Measurements from ENCODE around the gene TRIP13. TPM values are rescaled to one million over a fixed set of nuclear protein-coding genes. Genes with fewer than 3 reads are reported as not detected.
A peak's percentile ranks its signal among the peaks of the same experiment; 100 is the strongest.

Gene TRIP13
- total RNA-seq, 2 donors from 2014 or later: 17.6 to 30.9 TPM

DNA sequence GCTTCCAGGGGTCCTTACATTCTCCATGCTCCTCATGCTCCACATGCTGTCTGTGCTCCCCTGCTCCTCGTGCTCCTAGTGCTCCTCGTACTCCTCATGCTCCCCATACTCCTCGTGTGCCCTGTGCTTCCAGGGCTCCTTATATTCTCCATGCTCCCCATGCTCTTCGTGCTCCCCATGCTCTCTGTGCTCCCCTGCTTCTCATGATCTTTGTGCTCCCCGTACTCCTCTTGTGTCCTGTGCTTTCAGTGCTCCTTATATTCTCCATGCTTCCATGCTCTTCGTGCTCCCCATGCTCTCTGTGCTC is 51.9 kb downstream of the TRIP13 start:
- DNase-seq (ENCODE audit: low spot score) (no peak), ATAC-seq (no peak)
- no peak overlapping the region for H3K4me3 Mint-ChIP-seq
- H3K4me1 Mint-ChIP-seq (ENCODE audit: low read depth in 2 of 2): no peaks in the 10 kb centered on the region
- H3K9me3 Mint-ChIP-seq: no peaks in the 10 kb centered on the region
- H3K36me3 Mint-ChIP-seq: no peaks in the 10 kb centered on the region
- H3K27ac Mint-ChIP-seq: no peak overlapping the region
- H3K27me3 Mint-ChIP-seq: peaks cover 32 to 41% of the 10 kb centered on the region in 2 donors

DNA sequence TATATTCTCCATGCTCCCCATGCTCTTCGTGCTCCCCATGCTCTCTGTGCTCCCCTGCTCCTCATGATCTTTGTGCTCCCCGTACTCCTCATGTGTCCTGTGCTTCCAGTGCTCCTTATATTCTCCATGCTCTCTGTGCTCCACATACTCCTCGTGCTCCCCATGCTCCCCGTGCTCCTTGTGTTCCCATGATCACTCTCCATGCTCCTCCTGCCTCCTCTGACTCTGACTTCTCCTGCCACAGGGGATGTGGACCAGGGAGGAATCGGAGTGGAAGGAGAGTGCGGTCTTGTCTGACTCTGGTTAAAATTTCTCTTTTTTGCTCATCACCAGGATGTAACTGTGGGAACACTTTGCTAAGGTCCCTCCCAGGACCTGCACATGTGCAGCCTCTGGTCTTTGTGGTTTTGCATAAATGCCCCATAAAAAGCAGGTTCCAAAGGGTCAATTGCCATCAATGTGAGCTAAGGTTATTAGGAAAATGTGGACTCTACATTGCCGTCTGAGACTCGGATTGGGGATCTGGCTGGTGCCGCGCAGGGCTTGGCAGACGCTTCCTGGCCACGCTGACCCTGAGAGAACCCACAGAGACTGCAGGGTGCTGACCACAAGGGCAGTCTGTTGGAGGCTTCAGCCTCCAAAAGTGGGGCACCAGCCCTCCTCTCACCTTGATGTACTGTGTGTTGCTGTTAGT is 52.5 kb downstream of the TRIP13 start:
- no peaks in the 10 kb centered on the region for H3K36me3 Mint-ChIP-seq
- no peak overlapping the region for H3K27ac Mint-ChIP-seq
- no peaks in the 10 kb centered on the region for H3K4me1 Mint-ChIP-seq (ENCODE audit: low read depth in 2 of 2)
- DNase-seq (ENCODE audit: low spot score) (no peak), ATAC-seq (peak in 1 of 2 donors; percentile 6)
- H3K4me3 Mint-ChIP-seq: no peak overlapping the region
- peaks cover 32 to 45% of the 10 kb centered on the region in 2 donors for H3K27me3 Mint-ChIP-seq
- H3K9me3 Mint-ChIP-seq: no peaks in the 10 kb centered on the region

DNA sequence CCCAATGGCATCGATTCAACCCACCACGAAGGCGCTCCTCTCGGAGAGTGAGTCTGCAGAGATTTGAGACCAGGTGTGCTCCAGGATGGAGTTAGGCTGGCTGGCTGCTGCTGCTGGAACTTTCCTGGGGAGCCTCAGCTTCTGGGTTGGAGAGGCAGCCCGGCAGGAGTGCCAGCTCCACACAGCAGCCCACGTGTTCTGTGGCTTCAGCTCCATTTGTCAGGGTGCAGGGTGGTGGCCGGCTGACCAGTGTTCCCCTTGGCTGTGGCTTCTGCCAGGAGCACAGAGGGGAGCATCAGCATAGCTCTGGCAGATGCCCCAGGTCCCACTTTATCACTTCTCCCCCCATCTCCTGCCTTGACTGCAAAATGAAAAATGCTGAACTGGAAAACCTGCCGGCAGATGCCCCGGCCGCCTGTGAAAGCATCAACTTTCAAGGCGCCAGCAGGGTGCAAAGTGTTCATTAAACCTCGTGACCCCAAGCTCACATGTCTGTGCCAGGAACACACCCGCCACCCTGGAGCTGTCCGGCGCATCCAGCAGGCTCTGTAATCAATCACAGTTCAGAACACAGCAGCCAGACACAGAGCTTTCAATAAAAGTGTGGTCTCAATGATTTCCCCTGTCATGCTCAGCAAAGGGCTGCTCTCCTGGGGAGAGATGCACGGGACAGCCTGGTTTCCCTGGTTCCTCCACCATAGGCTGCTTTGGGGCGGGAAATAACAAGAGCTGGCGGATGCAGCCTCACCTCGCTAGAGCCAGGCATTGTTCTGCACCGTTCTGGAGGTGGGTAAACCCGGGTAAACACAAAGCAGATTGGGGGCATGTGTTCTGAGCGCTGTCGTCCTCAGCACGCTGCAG is 53.2 kb downstream of the TRIP13 start:
- Mint-ChIP-seq H3K9me3 (no peaks in the 10 kb centered on the region), H3K4me3 (no peak overlapping the region), H3K27me3 (peaks cover 36 to 50% of the 10 kb centered on the region in 2 donors), H3K27ac (no peak overlapping the region), H3K4me1 (ENCODE audit: low read depth in 2 of 2) (no peaks in the 10 kb centered on the region), H3K36me3 (no peaks in the 10 kb centered on the region)
- peak in 1 of 2 donors; percentile 40 for ATAC-seq
- DNase-seq (ENCODE audit: low spot score): no peak

DNA sequence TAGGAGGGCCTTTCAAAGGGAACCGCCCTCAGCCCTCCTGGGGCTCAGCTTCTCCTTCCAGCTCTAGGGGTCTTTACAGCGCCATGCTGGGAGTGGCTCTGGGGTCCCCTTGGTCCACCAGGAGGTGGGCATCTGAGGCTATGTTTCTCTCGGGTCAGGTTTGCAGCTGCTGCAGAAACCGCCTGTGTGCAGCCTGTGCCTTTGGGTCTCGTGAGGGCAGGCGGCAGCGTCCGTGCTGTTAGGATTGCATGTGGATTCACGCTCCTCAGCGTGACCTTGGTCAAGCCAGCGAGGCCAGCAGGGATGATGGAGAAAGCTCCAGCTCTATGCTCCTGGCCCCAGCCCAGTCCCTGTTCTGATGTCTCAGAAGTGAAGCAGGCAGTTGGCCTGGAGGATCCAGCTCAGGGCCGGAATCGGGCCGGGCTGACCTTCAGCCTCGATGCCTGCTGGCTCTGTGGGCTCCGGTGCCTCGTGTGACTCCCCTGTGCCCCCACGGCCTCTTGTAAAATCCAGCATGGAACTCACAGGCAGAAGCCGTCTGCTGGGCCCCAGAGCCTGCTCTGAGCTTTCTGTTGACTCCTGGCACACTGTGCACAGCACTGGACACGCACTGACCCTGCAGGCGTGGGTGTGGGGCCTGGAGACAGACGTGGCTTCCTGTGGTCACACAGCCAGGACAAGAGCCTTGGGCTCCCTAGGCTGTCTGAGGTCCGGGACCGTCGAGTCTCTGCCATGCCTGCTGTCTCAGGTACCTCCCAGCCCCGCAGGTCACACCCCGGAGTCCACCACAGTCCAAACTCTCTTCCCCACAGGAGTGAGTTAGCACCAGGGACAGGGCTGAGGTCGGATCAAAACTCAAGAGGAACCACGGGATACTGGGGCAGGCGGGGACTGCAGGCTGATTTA is 54.3 kb downstream of the TRIP13 start:
- no peaks in the 10 kb centered on the region for H3K4me1 Mint-ChIP-seq (ENCODE audit: low read depth in 2 of 2)
- H3K9me3 Mint-ChIP-seq: no peaks in the 10 kb centered on the region
- no peak overlapping the region for H3K4me3 Mint-ChIP-seq
- ATAC-seq (no peak), DNase-seq (ENCODE audit: low spot score) (no peak)
- H3K27ac Mint-ChIP-seq: no peak overlapping the region
- no peaks in the 10 kb centered on the region for H3K36me3 Mint-ChIP-seq
- H3K27me3 Mint-ChIP-seq: peaks cover 30 to 44% of the 10 kb centered on the region in 2 donors

DNA sequence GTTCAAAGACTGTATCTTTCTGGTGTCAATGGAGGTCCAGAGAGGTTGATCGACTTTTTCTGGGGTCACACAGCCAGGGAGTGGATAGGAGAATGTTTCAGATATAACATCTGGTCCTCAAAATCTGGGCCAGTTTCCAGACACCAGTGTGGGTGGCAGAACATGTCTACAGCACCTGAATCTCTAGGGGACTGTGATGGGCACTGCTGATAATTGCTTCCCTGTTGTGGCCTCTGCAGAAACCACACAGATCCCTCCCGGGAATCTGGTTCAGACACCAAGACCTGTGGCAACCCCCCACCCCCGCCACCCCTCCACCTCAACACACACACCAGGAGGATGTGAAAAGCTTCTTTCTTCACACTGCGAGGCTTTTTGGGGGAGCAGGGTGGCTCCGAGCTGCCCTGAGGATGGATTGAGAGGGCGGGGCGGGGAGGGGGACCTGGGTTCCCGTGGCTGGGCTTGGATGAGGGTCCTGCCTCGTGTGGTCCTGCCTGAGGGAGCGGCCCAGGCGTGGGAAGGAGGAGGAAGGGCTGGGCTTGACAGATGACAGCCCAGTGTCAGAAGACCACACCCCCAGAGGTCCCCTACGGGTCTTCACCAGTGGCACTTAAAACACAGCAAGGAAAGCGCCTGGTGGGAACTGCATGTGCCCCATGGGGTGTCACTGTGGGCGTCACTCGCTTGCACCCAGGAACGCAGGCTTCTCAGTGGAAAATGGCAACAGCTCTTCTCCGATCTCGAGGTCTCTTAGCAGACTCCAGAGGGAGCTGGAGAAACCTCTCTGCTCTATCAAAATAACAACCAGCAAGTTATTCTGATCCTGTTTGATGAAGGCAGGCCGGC is 55.2 kb downstream of the TRIP13 start:
- no peak overlapping the region for H3K27ac Mint-ChIP-seq
- H3K4me3 Mint-ChIP-seq: no peak overlapping the region
- DNase-seq (ENCODE audit: low spot score) (no peak), ATAC-seq (no peak)
- H3K9me3 Mint-ChIP-seq: no peaks in the 10 kb centered on the region
- no peaks in the 10 kb centered on the region for H3K36me3 Mint-ChIP-seq
- peaks cover 26 to 36% of the 10 kb centered on the region in 2 donors for H3K27me3 Mint-ChIP-seq
- H3K4me1 Mint-ChIP-seq (ENCODE audit: low read depth in 2 of 2): no peaks in the 10 kb centered on the region

DNA sequence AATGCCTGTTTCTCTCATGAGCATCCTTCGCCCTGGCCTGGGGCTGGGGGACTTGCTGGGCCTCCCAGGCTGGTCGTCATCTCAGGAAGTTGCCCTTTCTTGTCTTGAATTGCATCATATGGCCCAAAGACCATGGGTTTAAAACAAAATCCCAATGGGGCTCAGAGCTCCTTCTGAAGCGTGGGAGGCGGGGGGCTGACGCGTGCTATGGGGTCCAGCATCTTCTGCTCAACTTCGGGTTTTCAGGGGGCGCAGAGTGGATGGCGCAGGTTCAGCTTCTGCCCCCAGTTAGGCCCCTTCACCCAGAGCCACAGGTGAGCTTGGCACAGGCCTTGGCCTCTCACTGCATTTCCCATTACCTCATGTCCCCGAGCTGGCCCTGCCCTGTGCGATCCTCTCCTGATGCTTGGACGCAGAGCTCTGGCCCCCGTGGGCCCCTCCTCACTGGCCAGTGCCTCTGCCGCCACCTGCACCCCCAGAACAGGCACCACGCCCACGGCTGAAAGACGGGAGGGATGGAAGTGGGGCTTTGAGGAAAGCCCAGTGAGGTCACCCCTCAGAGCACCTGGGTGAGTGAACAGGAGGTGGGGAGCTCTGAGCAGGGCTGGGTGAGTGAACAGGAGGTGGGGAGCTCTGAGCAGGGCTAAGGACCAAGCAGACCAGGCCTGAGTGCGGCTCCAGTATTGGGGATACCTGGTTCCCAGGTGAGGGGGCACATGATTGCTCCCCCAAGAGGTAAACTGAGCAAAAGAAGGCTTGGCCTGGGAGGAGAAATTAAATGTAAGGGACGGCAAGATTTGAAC is 56.0 kb downstream of the TRIP13 start:
- H3K4me1 Mint-ChIP-seq (ENCODE audit: low read depth in 2 of 2): no peaks in the 10 kb centered on the region
- H3K27me3 Mint-ChIP-seq: peaks cover 26 to 33% of the 10 kb centered on the region in 2 donors
- DNase-seq (ENCODE audit: low spot score) (no peak), ATAC-seq (no peak)
- H3K36me3 Mint-ChIP-seq: no peaks in the 10 kb centered on the region
- H3K9me3 Mint-ChIP-seq: no peaks in the 10 kb centered on the region
- no peak overlapping the region for H3K4me3 Mint-ChIP-seq
- H3K27ac Mint-ChIP-seq: no peak overlapping the region

DNA sequence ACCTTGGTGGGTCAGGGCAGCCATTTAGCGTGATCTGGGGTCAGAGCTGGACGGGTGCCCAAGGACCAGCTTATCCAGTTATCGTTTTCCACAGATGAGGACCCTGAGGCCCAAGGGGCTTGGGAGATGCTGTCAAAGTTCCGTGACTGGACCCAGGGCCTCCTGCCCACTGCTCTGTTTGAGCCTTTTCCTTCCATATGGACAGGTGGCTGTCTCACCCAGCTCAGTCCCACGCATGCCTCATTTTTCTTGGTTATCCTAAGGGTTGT is 56.5 kb downstream of the TRIP13 start:
- DNase-seq (ENCODE audit: low spot score) (no peak), ATAC-seq (no peak)
- no peak overlapping the region for H3K27ac Mint-ChIP-seq
- H3K27me3 Mint-ChIP-seq: peaks cover 27 to 32% of the 10 kb centered on the region in 2 donors
- H3K36me3 Mint-ChIP-seq: no peaks in the 10 kb centered on the region
- H3K4me1 Mint-ChIP-seq (ENCODE audit: low read depth in 2 of 2): no peaks in the 10 kb centered on the region
- H3K4me3 Mint-ChIP-seq: no peak overlapping the region
- H3K9me3 Mint-ChIP-seq: no peaks in the 10 kb centered on the region

DNA sequence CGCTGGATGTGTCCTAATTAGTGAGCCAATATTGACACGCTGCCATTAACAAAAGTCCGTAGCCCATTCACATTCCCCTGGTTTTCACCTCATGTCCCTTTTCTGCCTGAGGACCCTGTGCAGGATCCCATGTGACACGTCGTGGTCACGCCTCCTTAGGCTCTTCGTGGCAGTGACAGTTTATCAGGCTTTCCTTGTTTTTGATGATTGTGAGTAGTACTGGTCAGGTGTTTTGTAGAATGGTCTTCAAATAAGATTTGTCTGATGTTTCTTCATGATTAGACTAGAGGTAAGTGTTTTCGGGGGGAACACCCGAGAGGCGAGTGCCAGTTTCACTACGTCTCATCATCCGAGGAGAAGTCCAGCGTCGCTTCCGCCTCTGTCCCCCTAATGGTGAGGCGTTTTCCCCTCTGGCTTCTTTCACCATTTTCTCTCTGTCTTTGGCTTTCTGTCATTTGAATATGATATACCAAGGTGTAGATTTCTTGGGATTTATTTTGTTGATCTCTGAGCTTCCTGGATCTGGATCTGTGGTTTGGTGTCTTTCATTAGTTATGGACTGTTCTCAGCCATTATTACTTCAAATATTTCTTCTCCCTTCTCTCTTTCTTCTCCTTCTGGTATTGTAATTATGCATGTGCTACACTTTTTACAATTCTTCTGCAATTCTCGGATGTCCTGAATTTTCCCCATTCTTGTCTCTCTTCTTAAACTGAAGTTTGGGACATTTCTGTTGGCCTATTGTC is 57.3 kb downstream of the TRIP13 start:
- H3K27me3 Mint-ChIP-seq: peaks cover 19 to 27% of the 10 kb centered on the region in 2 donors
- ATAC-seq (no peak), DNase-seq (ENCODE audit: low spot score) (no peak)
- H3K4me3 Mint-ChIP-seq: no peak overlapping the region
- H3K27ac Mint-ChIP-seq: no peak overlapping the region
- H3K36me3 Mint-ChIP-seq: no peaks in the 10 kb centered on the region
- no peaks in the 10 kb centered on the region for H3K9me3 Mint-ChIP-seq
- H3K4me1 Mint-ChIP-seq (ENCODE audit: low read depth in 2 of 2): peaks cover 0 to under 1% of the 10 kb centered on the region in 2 donors

DNA sequence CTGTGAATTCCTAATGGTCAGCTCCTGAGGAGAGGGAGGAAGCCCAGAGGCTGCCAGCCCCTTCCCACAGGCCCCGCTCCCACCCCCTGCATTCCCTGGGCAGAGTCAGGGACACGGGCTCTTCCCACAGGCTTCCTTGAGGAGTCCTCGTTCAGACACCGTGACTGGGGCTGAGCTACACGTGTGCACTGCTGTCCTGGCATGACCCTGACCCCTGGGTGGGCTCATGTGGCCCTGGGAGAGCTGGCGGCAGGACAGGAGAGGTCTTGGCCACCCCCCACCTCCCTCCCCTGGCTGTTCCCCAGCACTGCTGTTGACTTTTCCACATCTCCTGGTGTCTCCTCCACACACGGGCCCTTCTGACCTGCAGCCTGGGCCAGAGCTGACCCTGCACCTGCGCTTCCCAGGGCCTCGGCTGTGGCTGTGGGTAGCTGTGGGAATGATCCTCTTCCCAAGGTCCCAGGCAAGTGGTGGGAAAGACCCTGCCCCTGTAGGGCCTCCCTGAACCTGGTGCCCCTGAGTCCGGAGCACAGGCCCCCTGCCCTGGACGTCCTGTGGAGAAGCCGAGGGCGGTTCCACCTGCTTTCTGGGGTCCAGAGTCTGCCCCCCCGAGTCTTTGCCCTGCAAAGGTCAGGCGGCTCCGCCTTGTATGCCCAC is 59.4 kb downstream of the TRIP13 start:
- no peaks in the 10 kb centered on the region for H3K36me3 Mint-ChIP-seq

DNA sequence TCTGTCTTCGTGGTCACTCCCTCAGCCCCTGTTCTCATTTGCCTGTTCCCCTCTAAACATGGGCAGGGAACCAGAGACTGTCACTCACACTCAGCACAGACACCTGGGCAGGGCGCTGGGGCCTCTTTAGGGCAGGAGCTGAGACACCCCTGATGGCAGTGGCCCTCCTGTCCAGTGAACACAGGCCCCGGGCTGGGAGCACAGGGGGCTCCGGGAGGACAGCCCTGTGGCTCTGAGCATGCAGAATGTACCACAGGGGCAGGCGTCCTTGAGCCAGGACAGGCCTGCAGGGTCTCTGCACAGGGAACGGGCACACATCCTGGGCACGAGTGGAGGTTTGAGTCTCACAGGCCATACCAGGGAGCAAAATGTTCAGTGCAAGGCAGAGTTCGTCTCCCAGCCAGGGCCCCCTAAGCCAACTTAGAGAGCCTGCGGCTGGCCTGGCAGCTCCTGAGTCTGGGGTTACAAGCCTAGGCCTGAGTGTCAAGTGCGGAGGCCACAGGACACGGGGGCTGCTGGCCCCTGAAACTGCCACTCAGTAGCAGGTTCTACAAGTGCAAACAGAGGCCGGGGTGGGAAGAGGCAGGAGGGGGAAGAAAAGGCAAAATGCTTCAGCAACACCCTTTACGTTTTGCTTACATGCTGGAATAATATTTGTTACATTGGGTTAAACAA is 60.0 kb downstream of the TRIP13 start:
- Mint-ChIP-seq H3K4me3 (no peak overlapping the region), H3K36me3 (no peaks in the 10 kb centered on the region), H3K27me3 (peaks cover 27 to 33% of the 10 kb centered on the region in 2 donors), H3K4me1 (ENCODE audit: low read depth in 2 of 2) (peaks cover 16 to 19% of the 10 kb centered on the region in 2 donors), H3K9me3 (no peaks in the 10 kb centered on the region), H3K27ac (no peak overlapping the region)
- DNase-seq (ENCODE audit: low spot score): no peak
- no peak for ATAC-seq

More for the DNA sequence above, 59.4 kb downstream of the TRIP13 start:
- Mint-ChIP-seq H3K4me1 (ENCODE audit: low read depth in 2 of 2) (peaks cover 12 to 15% of the 10 kb centered on the region in 2 donors), H3K27ac (no peak overlapping the region), H3K9me3 (no peaks in the 10 kb centered on the region), H3K27me3 (peaks cover 27 to 33% of the 10 kb centered on the region in 2 donors), H3K4me3 (no peak overlapping the region)
- ATAC-seq (no peak), DNase-seq (ENCODE audit: low spot score) (no peak)

Measured in natural killer cell treated with Interleukin-12 subunit alpha and Interleukin-12 subunit beta and Interleukin-15 and Interleukin-18, amount 100 ng/mL, for 72 hours (primary cell).